Panc1 (cell line): Measurements from ENCODE around the gene CSRP3.

Experiments
- CTCF ChIP-seq: fragments of 450-650 bp; IDR thresholded peaks from 2 replicates; pipeline ENCODE4 v1.5.1; 2017; ENCODE audit warnings: mild to moderate bottlenecking
- POLR2AphosphoS5 ChIP-seq: IDR thresholded peaks from 2 replicates; pipeline ENCODE4 v1.6.1; 2012; ENCODE audit warnings: mild to moderate bottlenecking, low read depth, low read length, moderate library complexity
- REST ChIP-seq, 2 experiments: IDR thresholded peaks; 2 replicates each; pipeline ENCODE4 v1.6.1; 2011 to 2012; ENCODE audit warnings: low read depth in 2 of 2, control low read depth in 1 of 2, low read length in 1 of 2, mild to moderate bottlenecking in 1 of 2, moderate library complexity in 1 of 2; ENCODE audit not compliant: insufficient read depth in 1 of 2
- SIN3A ChIP-seq: IDR thresholded peaks from 2 replicates; pipeline ENCODE4 v1.6.1; 2012; ENCODE audit warnings: low read depth, mild to moderate bottlenecking, low read length, moderate library complexity, borderline replicate concordance; ENCODE audit not compliant: insufficient read depth

- TF ChIP-seq CTCF (no peak), REST (IDR thresholded peaks at IDR 0.05; ENCODE audit: insufficient read depth in 1 of 2, low read depth in 2 of 2, low read length in 1 of 2) (no peak), POLR2AphosphoS5 (no peak), SIN3A (no peak)
Observed at GRCh38 chr11:19216021-19216420, 14.2 kb upstream of the CSRP3 start.
